HEK293 (cell line): ENCODE data around the gene BMAL1.

Source experiments
- CTCF ChIA-PET: fragments of 350-600 bp; formaldehyde crosslinking; extraction: SDS; loops from one replicate; lab custom pipeline; 2021; ENCODE audit warnings: antibody characterized with exemption; lab: Yijun Ruan, JAX
- POLR2A ChIA-PET: fragments of 300-600 bp; formaldehyde crosslinking; extraction: SDS; loops from one replicate; lab custom pipeline; 2020; ENCODE audit warnings: antibody characterized with exemption, inconsistent platforms; lab: Yijun Ruan, JAX
- H3K27ac ChIP-seq: fragments of 200-500 bp; sonication (Bioruptor generic); 2 replicates; pipeline ENCODE4 v1.5.1; 2014; ENCODE audit warnings: low read depth, low read length, control low read depth, inconsistent platforms; ENCODE audit errors: extremely low read depth
- H3K36me3 ChIP-seq, 2 experiments: fragments of 200-500 bp in 1 of 2; sonication (Bioruptor generic) in 1 of 2; 1 replicate in 1 of 2; 2 replicates in 1 of 2; pipeline ENCODE4 v1.5.1; 2014 to 2017; ENCODE audit warnings: inconsistent platforms in 2 of 2, low read length in 2 of 2; ENCODE audit not compliant: control insufficient read depth in 2 of 2, insufficient read depth in 1 of 2
- H3K4me1 ChIP-seq: fragments of 200-500 bp; sonication (Bioruptor generic); 2 replicates; pipeline ENCODE4 v1.5.1; 2014; ENCODE audit warnings: mild to moderate bottlenecking, low read length, inconsistent platforms; ENCODE audit not compliant: control insufficient read depth, insufficient read depth
- H3K4me3 ChIP-seq: 2 replicates; pipeline ENCODE4 v1.5.1; 2011; ENCODE audit warnings: low read depth, mild to moderate bottlenecking, control low read depth, low read length, moderate library complexity
- H3K9me3 ChIP-seq: fragments of 200-500 bp; sonication (Bioruptor generic); 2 replicates; pipeline ENCODE4 v1.5.1; 2014; ENCODE audit warnings: low read depth, low read length, inconsistent platforms; ENCODE audit not compliant: control insufficient read depth, insufficient read depth
- BCL6B ChIP-seq: fragments of 450-650 bp; formaldehyde crosslinking; IDR thresholded peaks from 2 replicates; pipeline ENCODE4 v1.5.1; 2017; ENCODE audit warnings: missing biosample characterization, missing genetic modification characterization
- FEZF1 ChIP-seq: fragments of 450-650 bp; formaldehyde crosslinking; IDR thresholded peaks from 2 replicates; pipeline ENCODE4 v1.5.1; 2016; ENCODE audit warnings: missing biosample characterization, missing genetic modification characterization
- KLF16 ChIP-seq: fragments of 450-650 bp; formaldehyde crosslinking; IDR thresholded peaks from 2 replicates; pipeline ENCODE4 v1.5.1; 2017; ENCODE audit warnings: missing biosample characterization, missing genetic modification characterization
- MYNN ChIP-seq: fragments of 450-650 bp; formaldehyde crosslinking; IDR thresholded peaks from 2 replicates; pipeline ENCODE4 v1.5.1; 2016; ENCODE audit warnings: missing biosample characterization, missing genetic modification characterization, borderline replicate concordance
- PRDM10 ChIP-seq: fragments of 450-650 bp; formaldehyde crosslinking; IDR thresholded peaks from 2 replicates; pipeline ENCODE4 v1.5.1; 2016; ENCODE audit warnings: missing biosample characterization, missing genetic modification characterization
- SETDB1 ChIP-seq: IDR thresholded peaks from one replicate; pipeline ENCODE4 v1.6.1; 2017; ENCODE audit warnings: mild to moderate bottlenecking, low read length, moderate library complexity, mixed read lengths; ENCODE audit not compliant: insufficient read length
- ZBTB8A ChIP-seq: fragments of 450-650 bp; formaldehyde crosslinking; IDR thresholded peaks from 2 replicates; pipeline ENCODE4 v1.5.1; 2016; ENCODE audit warnings: missing biosample characterization, missing genetic modification characterization
- ZNF169 ChIP-seq: fragments of 450-650 bp; formaldehyde crosslinking; IDR thresholded peaks from 2 replicates; pipeline ENCODE4 v1.5.1; 2016; ENCODE audit warnings: missing biosample characterization, missing genetic modification characterization
- ZNF416 ChIP-seq: fragments of 450-650 bp; formaldehyde crosslinking; IDR thresholded peaks from 2 replicates; pipeline ENCODE4 v1.5.1; 2016; ENCODE audit warnings: missing biosample characterization, missing genetic modification characterization
- ZNF510 ChIP-seq: fragments of 450-650 bp; formaldehyde crosslinking; IDR thresholded peaks from 2 replicates; pipeline ENCODE4 v1.5.1; 2018; ENCODE audit warnings: mild to moderate bottlenecking, missing genetic modification characterization, missing biosample characterization; ENCODE audit not compliant: insufficient replicate concordance
- ZNF529 ChIP-seq: fragments of 450-650 bp; formaldehyde crosslinking; IDR thresholded peaks from 2 replicates; pipeline ENCODE4 v1.5.1; 2017; ENCODE audit warnings: missing genetic modification characterization, missing biosample characterization; ENCODE audit not compliant: insufficient replicate concordance
- ZNF596 ChIP-seq: fragments of 450-650 bp; IDR thresholded peaks from 2 replicates; pipeline ENCODE4 v1.5.0; 2018; ENCODE audit warnings: missing biosample characterization, mild to moderate bottlenecking, missing genetic modification characterization, moderate library complexity
- ZNF639 ChIP-seq: fragments of 450-650 bp; formaldehyde crosslinking; IDR thresholded peaks from 2 replicates; pipeline ENCODE4 v1.5.1; 2016; ENCODE audit warnings: missing biosample characterization, missing genetic modification characterization
- ZNF791 ChIP-seq: fragments of 450-650 bp; formaldehyde crosslinking; IDR thresholded peaks from 2 replicates; pipeline ENCODE4 v1.5.1; 2016; ENCODE audit warnings: missing biosample characterization, missing genetic modification characterization
- ZXDB ChIP-seq: fragments of 450-650 bp; formaldehyde crosslinking; IDR thresholded peaks from 2 replicates; pipeline ENCODE4 v1.5.1; 2016; ENCODE audit warnings: missing biosample characterization, missing genetic modification characterization
- TF ChIP-seq, protein P1 (sequence below): fragments of 450-650 bp; formaldehyde crosslinking; IDR thresholded peaks from 2 replicates; pipeline ENCODE4 v1.5.1; 2016; ENCODE audit warnings: missing biosample characterization, missing genetic modification characterization, borderline replicate concordance
- TF ChIP-seq, protein P2 (sequence below): fragments of 450-650 bp; formaldehyde crosslinking; IDR thresholded peaks from 2 replicates; pipeline ENCODE4 v1.5.1; 2016; ENCODE audit warnings: missing biosample characterization, missing genetic modification characterization

The BMAL1 gene

GRCh38 chr11:13277768-13278608 lies at the start of gene BMAL1 (continued):
- no peak for TF ChIP-seq SETDB1
- no peak for TF ChIP-seq BCL6B (tag by site-specific recombination)
- no peak for TF ChIP-seq ZNF639 (tag by site-specific recombination)
- no peak for TF ChIP-seq ZNF596
- peak; percentile 40; the same call in 1 of the 2 replicates for TF ChIP-seq ZXDB (tag by site-specific recombination)
- TF ChIP-seq PRDM10 (tag by site-specific recombination), result peak; percentile 91
- no peak for TF ChIP-seq ZNF791 (tag by site-specific recombination)
- no peak for TF ChIP-seq ZNF416 (tag by site-specific recombination)
- TF ChIP-seq, protein P1, sequence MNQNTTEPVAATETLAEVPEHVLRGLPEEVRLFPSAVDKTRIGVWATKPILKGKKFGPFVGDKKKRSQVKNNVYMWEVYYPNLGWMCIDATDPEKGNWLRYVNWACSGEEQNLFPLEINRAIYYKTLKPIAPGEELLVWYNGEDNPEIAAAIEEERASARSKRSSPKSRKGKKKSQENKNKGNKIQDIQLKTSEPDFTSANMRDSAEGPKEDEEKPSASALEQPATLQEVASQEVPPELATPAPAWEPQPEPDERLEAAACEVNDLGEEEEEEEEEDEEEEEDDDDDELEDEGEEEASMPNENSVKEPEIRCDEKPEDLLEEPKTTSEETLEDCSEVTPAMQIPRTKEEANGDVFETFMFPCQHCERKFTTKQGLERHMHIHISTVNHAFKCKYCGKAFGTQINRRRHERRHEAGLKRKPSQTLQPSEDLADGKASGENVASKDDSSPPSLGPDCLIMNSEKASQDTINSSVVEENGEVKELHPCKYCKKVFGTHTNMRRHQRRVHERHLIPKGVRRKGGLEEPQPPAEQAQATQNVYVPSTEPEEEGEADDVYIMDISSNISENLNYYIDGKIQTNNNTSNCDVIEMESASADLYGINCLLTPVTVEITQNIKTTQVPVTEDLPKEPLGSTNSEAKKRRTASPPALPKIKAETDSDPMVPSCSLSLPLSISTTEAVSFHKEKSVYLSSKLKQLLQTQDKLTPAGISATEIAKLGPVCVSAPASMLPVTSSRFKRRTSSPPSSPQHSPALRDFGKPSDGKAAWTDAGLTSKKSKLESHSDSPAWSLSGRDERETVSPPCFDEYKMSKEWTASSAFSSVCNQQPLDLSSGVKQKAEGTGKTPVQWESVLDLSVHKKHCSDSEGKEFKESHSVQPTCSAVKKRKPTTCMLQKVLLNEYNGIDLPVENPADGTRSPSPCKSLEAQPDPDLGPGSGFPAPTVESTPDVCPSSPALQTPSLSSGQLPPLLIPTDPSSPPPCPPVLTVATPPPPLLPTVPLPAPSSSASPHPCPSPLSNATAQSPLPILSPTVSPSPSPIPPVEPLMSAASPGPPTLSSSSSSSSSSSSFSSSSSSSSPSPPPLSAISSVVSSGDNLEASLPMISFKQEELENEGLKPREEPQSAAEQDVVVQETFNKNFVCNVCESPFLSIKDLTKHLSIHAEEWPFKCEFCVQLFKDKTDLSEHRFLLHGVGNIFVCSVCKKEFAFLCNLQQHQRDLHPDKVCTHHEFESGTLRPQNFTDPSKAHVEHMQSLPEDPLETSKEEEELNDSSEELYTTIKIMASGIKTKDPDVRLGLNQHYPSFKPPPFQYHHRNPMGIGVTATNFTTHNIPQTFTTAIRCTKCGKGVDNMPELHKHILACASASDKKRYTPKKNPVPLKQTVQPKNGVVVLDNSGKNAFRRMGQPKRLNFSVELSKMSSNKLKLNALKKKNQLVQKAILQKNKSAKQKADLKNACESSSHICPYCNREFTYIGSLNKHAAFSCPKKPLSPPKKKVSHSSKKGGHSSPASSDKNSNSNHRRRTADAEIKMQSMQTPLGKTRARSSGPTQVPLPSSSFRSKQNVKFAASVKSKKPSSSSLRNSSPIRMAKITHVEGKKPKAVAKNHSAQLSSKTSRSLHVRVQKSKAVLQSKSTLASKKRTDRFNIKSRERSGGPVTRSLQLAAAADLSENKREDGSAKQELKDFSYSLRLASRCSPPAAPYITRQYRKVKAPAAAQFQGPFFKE (tag by site-specific recombination), result no peak

DNA sequence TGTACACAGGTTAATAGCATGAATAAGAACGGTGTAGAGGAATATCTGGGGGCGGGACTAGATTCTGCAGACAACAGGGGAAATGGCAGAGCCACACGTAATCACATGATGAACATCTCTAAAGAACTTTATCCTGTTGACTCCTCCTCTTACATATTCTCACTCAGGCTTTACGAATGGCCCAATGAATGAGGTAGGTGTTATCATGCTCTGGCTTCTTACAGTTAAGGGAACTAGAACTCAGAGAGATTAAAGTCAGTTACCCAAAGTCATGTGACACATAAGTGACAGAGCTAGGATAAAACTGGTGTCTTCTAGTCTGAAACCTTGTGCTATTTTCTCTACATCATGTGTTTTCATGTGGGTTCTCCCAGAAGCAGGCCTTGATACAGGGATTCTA lies 49.0 kb upstream of the BMAL1 start:
- Histone ChIP-seq H3K4me3 (no peak overlapping the region), H3K9me3 (no peaks in the 10 kb centered on the region), H3K36me3 (no peaks in the 10 kb centered on the region), H3K27ac (no peak overlapping the region), H3K4me1 (no peaks in the 10 kb centered on the region)
- TF ChIP-seq MYNN (no peak), ZNF529 (tag by site-specific recombination) (no peak), ZNF510 (no peak), ZBTB8A (tag by site-specific recombination) (no peak), KLF16 (tag by site-specific recombination) (no peak), ZNF169 (tag by site-specific recombination) (no peak), FEZF1 (tag by site-specific recombination) (no peak)
- TF ChIP-seq, protein P2, sequence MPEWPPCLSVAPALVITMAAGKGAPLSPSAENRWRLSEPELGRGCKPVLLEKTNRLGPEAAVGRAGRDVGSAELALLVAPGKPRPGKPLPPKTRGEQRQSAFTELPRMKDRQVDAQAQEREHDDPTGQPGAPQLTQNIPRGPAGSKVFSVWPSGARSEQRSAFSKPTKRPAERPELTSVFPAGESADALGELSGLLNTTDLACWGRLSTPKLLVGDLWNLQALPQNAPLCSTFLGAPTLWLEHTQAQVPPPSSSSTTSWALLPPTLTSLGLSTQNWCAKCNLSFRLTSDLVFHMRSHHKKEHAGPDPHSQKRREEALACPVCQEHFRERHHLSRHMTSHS (tag by site-specific recombination), result no peak
- CTCF ChIA-PET, result interaction anchor here (1.3 to 2.9 kb wide), 2 partner anchors 11 to 19 kb away, joined by 5 to 21 read pairs; no protein-coding TSS in a partner anchor
- POLR2A ChIA-PET, result no interaction called here
